Measurements from ENCODE around the gene PAM.
"Not testable (repeated sequence)": the region's sequence is repeated elsewhere in the genome, so short reads cannot be mapped to it uniquely, and the experiment has no call there.

PAM gene

DNA sequence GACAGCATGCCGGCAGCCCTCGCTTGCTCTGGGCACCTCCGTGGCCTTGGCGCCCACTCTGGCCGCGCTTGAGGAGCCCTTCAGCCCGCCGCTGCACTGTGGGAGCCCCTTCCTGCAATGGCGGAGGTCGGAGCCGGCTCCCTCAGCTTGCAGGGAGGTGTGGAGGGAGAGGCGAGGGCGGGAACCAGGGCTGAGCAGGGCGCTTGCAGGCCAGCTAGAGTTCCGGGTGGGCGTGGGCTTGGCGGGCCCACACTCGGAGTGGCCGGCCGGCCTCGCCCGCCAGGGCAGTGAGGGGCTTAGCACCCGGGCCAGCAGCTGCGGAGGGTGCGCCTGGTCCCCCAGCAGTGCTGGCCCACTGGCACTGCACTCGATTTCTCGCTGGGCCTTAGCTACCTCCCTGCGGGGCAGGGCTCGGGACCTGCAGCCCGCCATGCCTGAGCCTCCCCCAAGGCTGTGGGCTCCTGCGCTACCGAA, 3.2 kb upstream of the PAM start:
- H3K36me3 ChIP-seq (ENCODE audit: insufficient read depth, low read length); H3K27ac ChIP-seq (ENCODE audit: low read depth, low read length); H3K4me1 ChIP-seq (ENCODE audit: control insufficient read depth, insufficient read depth, low read length, unreplicated experiment); H3K27me3 ChIP-seq (ENCODE audit: insufficient read depth, low read length); H3K4me3 ChIP-seq (ENCODE audit: low read depth, low read length); H2AFZ ChIP-seq (ENCODE audit: low read length, unreplicated experiment): not testable (repeated sequence)
- H3K79me2 ChIP-seq (ENCODE audit: control insufficient read depth, insufficient read depth, low read length, unreplicated experiment): peaks cover 16% of the 10 kb centered on the region

GRCh38 chr5:102753889-102754766, 977 bp upstream of the PAM start:
- peaks cover 9% of the 10 kb centered on the region for H3K4me1 ChIP-seq (ENCODE audit: control insufficient read depth, insufficient read depth, low read length, unreplicated experiment)
- H3K79me2 ChIP-seq (ENCODE audit: control insufficient read depth, insufficient read depth, low read length, unreplicated experiment): peaks cover 34% of the 10 kb centered on the region
- peak overlapping the region; percentile 77; the same call in 1 of the 2 replicates for H3K27ac ChIP-seq (ENCODE audit: low read depth, low read length)
- peak overlapping the region; percentile 94 for H2AFZ ChIP-seq (ENCODE audit: low read length, unreplicated experiment)
- H3K36me3 ChIP-seq (ENCODE audit: insufficient read depth, low read length): no peaks in the 10 kb centered on the region
- peak overlapping the region; percentile 100 for H3K4me3 ChIP-seq (ENCODE audit: low read depth, low read length)
- H3K27me3 ChIP-seq (ENCODE audit: insufficient read depth, low read length): no peaks in the 10 kb centered on the region

- peak overlapping the region; percentile 77 for H3K27ac ChIP-seq (ENCODE audit: low read depth, low read length)
Observed at GRCh38 chr5:102755686-102756371, 724 bp downstream of the PAM start.

DNA sequence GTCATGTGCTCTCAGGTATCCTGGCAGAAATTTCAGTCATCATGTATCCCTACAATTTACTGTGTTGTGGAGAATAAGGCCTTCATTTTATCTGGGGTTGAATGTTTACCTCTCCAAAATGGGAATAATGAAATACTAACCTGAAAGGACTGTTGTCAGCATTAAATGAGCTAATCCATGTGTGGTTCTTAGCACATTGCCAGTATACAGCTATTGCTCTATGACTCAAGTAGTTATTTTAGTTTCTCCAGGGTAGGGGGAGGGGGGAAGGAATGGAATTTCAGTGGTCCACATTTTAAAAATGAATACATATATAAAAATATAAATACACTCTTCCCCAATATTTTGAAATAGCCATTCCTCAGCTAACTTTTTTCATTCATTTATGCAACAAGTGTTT, 3.5 kb downstream of the PAM start:
- H3K79me2 ChIP-seq (ENCODE audit: control insufficient read depth, insufficient read depth, low read length, unreplicated experiment): peaks cover 76% of the 10 kb centered on the region
- peaks cover 50% of the 10 kb centered on the region for H3K4me1 ChIP-seq (ENCODE audit: control insufficient read depth, insufficient read depth, low read length, unreplicated experiment)
- no peak overlapping the region for H3K27ac ChIP-seq (ENCODE audit: low read depth, low read length)
- no peak overlapping the region for H2AFZ ChIP-seq (ENCODE audit: low read length, unreplicated experiment)
- no peaks in the 10 kb centered on the region for H3K36me3 ChIP-seq (ENCODE audit: insufficient read depth, low read length)
- H3K27me3 ChIP-seq (ENCODE audit: insufficient read depth, low read length): no peaks in the 10 kb centered on the region
- H3K4me3 ChIP-seq (ENCODE audit: low read depth, low read length): no peak overlapping the region; the same call in 1 of the 2 replicates

More at GRCh38 chr5:102755686-102756371, 724 bp downstream of the PAM start:
- Histone ChIP-seq H3K79me2 (ENCODE audit: control insufficient read depth, insufficient read depth, low read length, unreplicated experiment) (peaks cover 51% of the 10 kb centered on the region), H2AFZ (ENCODE audit: low read length, unreplicated experiment) (peak overlapping the region; percentile 70), H3K36me3 (ENCODE audit: insufficient read depth, low read length) (no peaks in the 10 kb centered on the region), H3K4me3 (ENCODE audit: low read depth, low read length) (peak overlapping the region; percentile 100), H3K4me1 (ENCODE audit: control insufficient read depth, insufficient read depth, low read length, unreplicated experiment) (peaks cover 24% of the 10 kb centered on the region), H3K27me3 (ENCODE audit: insufficient read depth, low read length) (no peaks in the 10 kb centered on the region)

DNA sequence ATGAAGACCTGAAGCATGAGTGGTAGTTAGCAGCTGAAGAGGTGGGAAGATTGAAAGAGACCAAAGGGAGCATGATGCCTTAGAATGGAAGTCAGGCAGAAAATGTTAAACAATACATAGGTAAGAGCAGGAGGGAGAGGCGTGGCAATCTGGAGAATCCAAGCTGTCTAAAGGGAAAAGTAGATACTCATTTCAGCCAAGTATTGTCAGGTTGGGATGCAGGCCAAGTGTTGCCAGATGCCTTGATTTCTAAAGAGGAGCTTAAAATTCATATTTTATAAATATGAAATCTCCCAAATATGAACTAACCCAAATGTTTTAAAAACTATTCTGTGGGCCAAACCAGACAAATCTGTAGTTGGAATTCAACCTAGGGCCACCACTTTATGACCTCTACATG, 4.2 kb downstream of the PAM start:
- H3K79me2 ChIP-seq (ENCODE audit: control insufficient read depth, insufficient read depth, low read length, unreplicated experiment): peaks cover 81% of the 10 kb centered on the region
- no peaks in the 10 kb centered on the region for H3K27me3 ChIP-seq (ENCODE audit: insufficient read depth, low read length)
- no peaks in the 10 kb centered on the region for H3K36me3 ChIP-seq (ENCODE audit: insufficient read depth, low read length)
- no peak overlapping the region for H3K27ac ChIP-seq (ENCODE audit: low read depth, low read length)
- H3K4me1 ChIP-seq (ENCODE audit: control insufficient read depth, insufficient read depth, low read length, unreplicated experiment): peaks cover 50% of the 10 kb centered on the region
- no peak overlapping the region for H3K4me3 ChIP-seq (ENCODE audit: low read depth, low read length)
- no peak overlapping the region for H2AFZ ChIP-seq (ENCODE audit: low read length, unreplicated experiment)

- no peak overlapping the region for H3K27ac ChIP-seq (ENCODE audit: low read depth, low read length)
- peaks cover 50% of the 10 kb centered on the region for H3K4me1 ChIP-seq (ENCODE audit: control insufficient read depth, insufficient read depth, low read length, unreplicated experiment)
- H3K79me2 ChIP-seq (ENCODE audit: control insufficient read depth, insufficient read depth, low read length, unreplicated experiment): peaks cover 85% of the 10 kb centered on the region
Observed at GRCh38 chr5:102759700-102760099, 4.6 kb downstream of the PAM start.

DNA sequence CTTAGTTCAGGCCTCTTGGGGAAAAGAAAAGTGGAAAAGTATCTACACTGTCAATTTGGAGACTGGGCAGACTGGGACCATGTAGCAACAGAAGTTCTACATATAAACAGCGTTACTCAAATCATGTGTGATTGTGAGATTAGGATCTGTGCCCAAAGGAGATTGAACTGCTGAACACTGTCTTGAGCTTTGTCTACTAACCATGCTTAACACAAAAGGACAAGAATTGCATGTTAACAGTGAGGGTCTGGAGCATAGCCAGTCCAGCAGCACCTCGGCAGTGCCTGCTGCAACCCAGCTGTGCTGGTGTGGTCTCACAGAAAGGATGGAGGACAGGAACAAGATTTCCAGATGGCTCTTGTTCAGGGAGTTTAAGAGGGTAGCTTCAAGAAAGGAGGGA, 5.7 kb downstream of the PAM start:
- Histone ChIP-seq H3K79me2 (ENCODE audit: control insufficient read depth, insufficient read depth, low read length, unreplicated experiment) (peaks cover 91% of the 10 kb centered on the region), H3K36me3 (ENCODE audit: insufficient read depth, low read length) (no peaks in the 10 kb centered on the region), H2AFZ (ENCODE audit: low read length, unreplicated experiment) (no peak overlapping the region), H3K27me3 (ENCODE audit: insufficient read depth, low read length) (no peaks in the 10 kb centered on the region), H3K4me1 (ENCODE audit: control insufficient read depth, insufficient read depth, low read length, unreplicated experiment) (peaks cover 50% of the 10 kb centered on the region), H3K27ac (ENCODE audit: low read depth, low read length) (no peak overlapping the region; the same call in 1 of the 2 replicates), H3K4me3 (ENCODE audit: low read depth, low read length) (peak overlapping the region; percentile 44; the same call in 1 of the 2 replicates)

More at GRCh38 chr5:102759700-102760099, 4.6 kb downstream of the PAM start:
- H3K4me3 ChIP-seq (ENCODE audit: low read depth, low read length): no peak overlapping the region
- H2AFZ ChIP-seq (ENCODE audit: low read length, unreplicated experiment): no peak overlapping the region
- H3K27me3 ChIP-seq (ENCODE audit: insufficient read depth, low read length): no peaks in the 10 kb centered on the region
- no peaks in the 10 kb centered on the region for H3K36me3 ChIP-seq (ENCODE audit: insufficient read depth, low read length)

DNA sequence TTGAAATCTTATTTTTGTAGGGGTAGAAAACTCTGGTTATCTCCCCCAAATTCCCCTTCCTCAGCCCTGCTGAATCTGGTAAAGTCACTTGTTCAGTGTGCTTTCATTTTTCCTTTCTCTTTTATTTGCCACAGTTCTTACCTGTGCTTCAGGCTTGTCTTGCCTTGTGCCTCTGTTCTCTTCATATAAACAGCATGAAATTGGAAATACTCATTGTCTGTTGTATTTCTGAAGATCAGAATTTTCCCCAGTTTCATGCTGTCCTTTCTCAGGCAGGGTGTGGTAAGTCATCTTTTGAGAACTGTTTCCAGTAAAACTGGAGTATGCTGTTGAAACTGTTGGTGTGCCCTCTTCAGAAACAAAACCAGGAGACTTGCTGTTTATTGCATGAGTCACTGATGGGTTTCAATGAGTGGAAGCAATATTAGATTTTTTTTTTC, 7.0 kb downstream of the PAM start:
- H2AFZ ChIP-seq (ENCODE audit: low read length, unreplicated experiment): no peak overlapping the region
- H3K27ac ChIP-seq (ENCODE audit: low read depth, low read length): peak overlapping the region; percentile 73

GRCh38 chr5:102762562-102763227, 7.6 kb downstream of the PAM start:
- no peaks in the 10 kb centered on the region for H3K36me3 ChIP-seq (ENCODE audit: insufficient read depth, low read length)
- H3K4me1 ChIP-seq (ENCODE audit: control insufficient read depth, insufficient read depth, low read length, unreplicated experiment): peaks cover 50% of the 10 kb centered on the region
- peaks cover 84% of the 10 kb centered on the region for H3K79me2 ChIP-seq (ENCODE audit: control insufficient read depth, insufficient read depth, low read length, unreplicated experiment)
- no peak overlapping the region for H2AFZ ChIP-seq (ENCODE audit: low read length, unreplicated experiment)
- peak overlapping the region; percentile 73 for H3K27ac ChIP-seq (ENCODE audit: low read depth, low read length)
- H3K4me3 ChIP-seq (ENCODE audit: low read depth, low read length): peak overlapping the region; percentile 67
- H3K27me3 ChIP-seq (ENCODE audit: insufficient read depth, low read length): no peaks in the 10 kb centered on the region

More for the DNA sequence above, 7.0 kb downstream of the PAM start:
- peak overlapping the region; percentile 67 for H3K4me3 ChIP-seq (ENCODE audit: low read depth, low read length)
- H3K4me1 ChIP-seq (ENCODE audit: control insufficient read depth, insufficient read depth, low read length, unreplicated experiment): peaks cover 50% of the 10 kb centered on the region
- H3K27me3 ChIP-seq (ENCODE audit: insufficient read depth, low read length): no peaks in the 10 kb centered on the region
- H3K36me3 ChIP-seq (ENCODE audit: insufficient read depth, low read length): no peaks in the 10 kb centered on the region
- peaks cover 84% of the 10 kb centered on the region for H3K79me2 ChIP-seq (ENCODE audit: control insufficient read depth, insufficient read depth, low read length, unreplicated experiment)

- H2AFZ ChIP-seq (ENCODE audit: low read length, unreplicated experiment): no peak overlapping the region
- H3K36me3 ChIP-seq (ENCODE audit: insufficient read depth, low read length): no peaks in the 10 kb centered on the region
- no peaks in the 10 kb centered on the region for H3K27me3 ChIP-seq (ENCODE audit: insufficient read depth, low read length)
- no peak overlapping the region for H3K27ac ChIP-seq (ENCODE audit: low read depth, low read length)
- no peak overlapping the region for H3K4me3 ChIP-seq (ENCODE audit: low read depth, low read length)
- H3K4me1 ChIP-seq (ENCODE audit: control insufficient read depth, insufficient read depth, low read length, unreplicated experiment): peaks cover 42% of the 10 kb centered on the region
- peaks cover 83% of the 10 kb centered on the region for H3K79me2 ChIP-seq (ENCODE audit: control insufficient read depth, insufficient read depth, low read length, unreplicated experiment)
Observed at GRCh38 chr5:102763734-102764133, 8.6 kb downstream of the PAM start.
